Central memory CD4-positive, alpha-beta T cell (primary cell): ENCODE data around the gene RAD23B.
A peak's percentile ranks its signal among the peaks of the same experiment; 100 is the strongest.

Experiments used
- DNase-seq: peaks from one replicate; pipeline ENCODE4 v3.0.0; 2022

The RAD23B gene

DNA sequence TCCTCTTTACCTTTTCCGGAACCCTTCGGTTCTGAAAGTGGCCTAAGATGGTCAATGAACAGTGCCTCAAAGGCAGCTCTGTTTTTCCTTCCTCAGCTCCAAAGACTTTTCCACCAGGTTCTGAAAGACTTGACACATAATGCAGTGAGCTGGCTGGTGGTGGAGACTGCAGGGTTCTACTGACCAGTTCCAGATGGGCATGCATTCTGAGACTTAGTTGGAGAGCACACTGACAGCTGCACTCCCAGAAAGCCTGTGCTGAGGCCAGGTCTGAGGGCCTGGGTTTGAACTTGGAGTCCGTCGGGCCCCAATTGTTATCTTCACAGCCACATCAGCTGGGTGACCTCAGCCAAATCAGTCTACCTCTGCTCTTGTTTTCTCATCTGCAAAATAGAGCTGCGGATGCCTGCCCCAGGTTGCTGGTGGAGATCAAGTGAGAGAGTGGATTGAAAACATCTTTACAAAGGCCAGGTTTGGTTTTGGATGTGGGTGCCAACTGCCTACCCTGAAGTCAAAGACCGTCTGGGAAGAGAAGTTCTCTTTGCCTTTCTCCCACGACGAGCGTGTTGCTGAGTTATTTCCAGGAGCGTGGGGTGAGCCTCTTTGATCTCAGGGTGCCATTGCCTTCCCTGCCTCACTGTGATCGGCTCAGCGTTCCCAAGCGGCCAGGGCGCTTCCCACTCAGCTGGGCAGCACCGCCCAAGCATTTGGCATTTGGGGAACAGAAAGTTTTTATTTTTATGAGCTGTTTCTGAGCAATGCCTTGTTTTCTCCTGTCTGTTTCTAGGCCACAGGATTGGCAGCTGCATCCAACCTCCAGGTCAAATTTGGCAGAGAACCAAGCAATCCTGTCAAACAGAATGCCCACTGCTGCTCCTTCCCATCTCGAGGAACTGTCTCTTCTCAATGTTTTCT is 54.9 kb downstream of the RAD23B start:
- no peak for DNase-seq

GRCh38 chr9:107338911-107339659 is 56.0 kb downstream of the RAD23B start:
- no peak for DNase-seq

- peak; percentile 63 for DNase-seq
Observed at GRCh38 chr9:107340920-107341632, 58.0 kb downstream of the RAD23B start.

DNA sequence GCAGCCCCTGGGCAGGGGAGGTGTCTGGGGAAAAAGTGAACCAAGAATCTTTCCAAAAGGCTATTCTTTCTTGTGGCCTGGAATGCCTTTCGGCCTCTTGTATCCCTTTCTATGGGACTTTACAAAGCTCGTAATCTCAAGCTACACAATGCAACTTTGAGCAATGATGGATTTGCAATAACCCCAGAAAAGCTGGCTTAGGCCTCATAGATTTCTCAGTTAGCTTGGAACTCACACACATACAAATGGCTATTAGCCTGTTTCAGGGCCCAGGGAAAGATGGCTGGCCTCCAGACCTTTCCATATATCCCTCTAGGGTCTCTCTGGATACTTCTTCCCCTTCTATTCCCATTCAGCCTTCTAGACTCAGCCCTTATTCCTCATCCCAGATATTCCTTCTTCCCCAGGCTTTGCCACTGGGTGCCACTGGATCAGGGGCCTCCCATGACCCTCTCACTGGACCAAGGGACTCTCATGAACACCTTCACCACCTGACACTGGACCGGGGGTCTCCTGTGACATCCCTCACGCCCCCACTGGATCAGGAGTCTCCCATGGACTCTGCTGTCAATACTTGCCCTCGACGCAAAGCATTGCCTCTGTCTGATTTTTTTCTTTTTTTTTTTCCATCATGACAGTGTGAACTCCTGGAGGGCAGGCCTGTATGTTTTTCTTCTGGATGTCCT is 59.5 kb downstream of the RAD23B start:
- no peak for DNase-seq

GRCh38 chr9:107345327-107345726 is 62.2 kb downstream of the RAD23B start:
- no peak for DNase-seq

DNA sequence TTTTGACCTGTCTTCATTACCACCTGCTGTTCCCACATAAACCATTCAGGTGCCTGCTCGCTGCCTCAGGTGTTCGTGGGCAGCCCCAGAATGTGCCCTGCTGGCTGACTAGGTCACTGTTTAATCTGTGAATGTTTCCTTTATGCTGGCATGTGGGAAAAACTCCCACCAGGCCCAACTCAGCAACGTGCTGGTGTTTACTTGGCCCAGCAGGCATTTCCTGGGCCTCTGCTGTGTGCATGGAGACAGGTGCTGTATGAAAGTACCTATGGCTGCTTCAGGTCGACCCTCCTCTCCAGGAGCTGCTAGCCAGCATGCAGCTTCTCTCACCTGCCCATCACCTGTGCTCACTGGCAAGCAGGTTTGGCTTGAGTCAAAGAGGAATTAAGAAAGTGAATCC is 65.8 kb downstream of the RAD23B start:
- no peak for DNase-seq

DNA sequence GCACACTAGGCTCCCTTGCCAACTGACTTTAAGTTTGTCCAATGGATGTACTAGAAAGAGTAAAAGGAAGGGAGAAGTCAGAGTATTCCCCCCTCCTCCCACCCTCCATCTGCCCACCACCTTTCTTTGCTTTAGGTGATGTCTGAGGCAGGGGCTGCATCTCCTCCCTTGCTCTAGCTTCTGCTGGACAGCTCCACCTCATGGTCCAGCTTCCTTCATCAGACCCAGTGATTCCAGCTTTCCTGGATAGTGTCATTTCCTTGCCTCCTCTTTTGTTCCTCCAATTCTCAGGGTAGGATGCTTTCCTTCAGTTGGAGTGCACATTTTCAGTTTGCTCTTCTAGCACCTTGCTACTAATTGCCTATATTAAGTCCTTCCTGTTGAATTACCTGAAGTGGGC is 67.4 kb downstream of the RAD23B start:
- DNase-seq = no peak

DNA sequence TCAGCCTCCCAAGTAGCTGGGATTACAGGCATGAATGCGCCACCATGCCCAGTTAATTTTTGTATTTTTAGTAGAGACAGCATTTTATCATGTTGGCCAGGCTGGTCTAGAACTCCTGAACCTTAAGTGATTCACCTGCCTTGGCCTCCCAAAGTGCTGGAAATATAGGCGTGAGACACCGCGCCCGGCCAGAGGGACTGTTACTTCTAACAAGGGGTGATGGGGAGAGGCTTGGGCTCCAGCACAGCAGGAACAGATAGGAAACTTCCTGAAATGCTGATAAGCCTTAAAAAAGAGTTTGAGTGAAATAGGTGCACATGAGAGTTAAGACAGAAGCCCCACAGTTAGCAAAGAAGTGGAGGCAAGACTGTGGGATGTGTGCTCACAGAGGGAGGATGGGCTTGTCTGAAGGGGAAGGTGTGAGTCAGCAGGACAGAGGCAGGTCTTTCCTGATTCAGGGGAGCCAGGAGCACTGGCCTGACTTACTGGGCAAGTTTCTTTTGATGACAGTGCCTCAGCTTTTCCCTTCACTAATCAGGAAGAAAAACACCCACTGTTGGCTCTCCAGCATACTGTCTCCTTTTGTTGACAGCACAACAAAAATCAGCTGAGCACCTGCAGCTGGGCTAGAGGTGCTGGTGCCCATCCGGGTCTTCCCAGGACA is 68.4 kb downstream of the RAD23B start:
- no peak for DNase-seq

GRCh38 chr9:107355394-107355793 is 72.3 kb downstream of the RAD23B start:
- no peak for DNase-seq

- no peak for DNase-seq
Observed at GRCh38 chr9:107358986-107359385, 75.9 kb downstream of the RAD23B start.

DNA sequence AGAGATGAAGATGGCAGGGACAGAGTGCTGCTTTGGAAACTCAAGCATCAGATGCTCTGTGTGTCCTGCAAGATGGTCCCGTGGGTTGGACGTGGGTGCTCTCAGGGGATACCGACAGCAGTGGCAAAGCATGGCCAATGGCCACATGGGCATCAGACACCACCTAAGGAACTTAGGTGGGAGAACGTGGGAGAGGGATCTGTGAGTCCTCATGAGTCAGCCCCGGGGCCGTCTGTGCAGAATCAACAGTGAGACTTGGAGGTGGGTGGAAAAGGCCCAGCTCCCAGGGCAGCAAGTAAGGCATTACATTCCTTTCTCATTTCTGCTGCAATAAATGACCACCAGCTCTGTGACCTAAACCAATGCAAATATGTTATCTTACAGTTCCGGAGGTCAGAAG is 77.0 kb downstream of the RAD23B start:
- DNase-seq = no peak

DNA sequence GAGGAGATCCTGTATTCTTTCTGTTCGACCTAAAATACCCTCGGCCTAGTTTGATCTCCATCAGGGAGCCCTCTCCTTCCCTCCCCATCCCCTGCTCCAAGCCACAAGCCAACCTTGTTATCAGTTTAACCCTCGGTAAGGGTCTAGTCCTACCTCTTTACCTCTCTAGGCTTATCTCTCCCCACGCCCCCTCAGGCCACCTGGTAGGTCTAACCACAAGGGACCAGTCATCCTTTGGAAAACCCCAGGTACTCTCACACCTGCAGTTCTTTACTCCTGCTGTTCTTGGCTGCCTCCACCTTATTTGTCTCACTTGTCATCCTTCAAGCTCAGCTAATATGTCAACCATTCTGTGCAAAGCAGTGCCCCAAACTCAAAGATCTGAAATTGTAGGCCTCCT is 78.7 kb downstream of the RAD23B start:
- DNase-seq = no peak

- no peak for DNase-seq
Observed at GRCh38 chr9:107363516-107364152, 80.6 kb downstream of the RAD23B start.

DNA sequence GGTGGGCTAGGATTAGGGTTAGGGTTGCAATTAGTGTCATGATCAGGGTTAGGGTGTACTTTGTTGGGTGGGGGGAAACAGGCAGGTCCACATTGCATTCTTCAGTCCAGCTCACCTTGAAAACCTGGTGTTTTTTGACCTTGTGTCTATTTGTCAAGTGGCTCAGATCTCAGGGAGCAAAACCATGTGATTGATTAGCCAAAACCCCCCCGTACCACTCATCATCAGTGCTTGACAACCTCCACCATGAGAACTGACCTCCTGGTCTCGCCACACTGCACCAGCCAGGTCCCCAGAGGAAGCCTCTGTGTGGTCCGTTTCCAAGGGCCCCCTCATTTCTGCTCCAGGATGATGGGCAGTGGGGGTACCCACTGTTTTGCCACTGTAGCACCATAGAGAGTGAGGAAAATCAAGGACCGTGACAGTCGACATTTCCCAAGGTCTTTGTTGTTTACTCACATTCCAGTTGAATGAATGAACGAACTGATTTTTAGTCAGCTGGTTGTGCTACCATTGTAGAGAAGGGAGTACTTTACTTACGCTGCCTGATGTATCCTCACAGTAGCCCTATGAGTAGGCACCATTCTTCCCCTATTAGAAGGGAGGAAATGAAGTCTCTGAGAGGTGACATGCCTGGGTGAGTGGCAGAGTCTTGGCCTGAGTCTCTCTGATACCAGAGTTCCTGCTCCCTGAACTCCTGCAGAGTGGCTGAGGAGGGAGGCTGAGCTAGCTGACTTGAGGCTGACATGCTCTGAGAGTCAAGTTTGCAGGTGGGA is 84.8 kb downstream of the RAD23B start:
- no peak for DNase-seq

DNA sequence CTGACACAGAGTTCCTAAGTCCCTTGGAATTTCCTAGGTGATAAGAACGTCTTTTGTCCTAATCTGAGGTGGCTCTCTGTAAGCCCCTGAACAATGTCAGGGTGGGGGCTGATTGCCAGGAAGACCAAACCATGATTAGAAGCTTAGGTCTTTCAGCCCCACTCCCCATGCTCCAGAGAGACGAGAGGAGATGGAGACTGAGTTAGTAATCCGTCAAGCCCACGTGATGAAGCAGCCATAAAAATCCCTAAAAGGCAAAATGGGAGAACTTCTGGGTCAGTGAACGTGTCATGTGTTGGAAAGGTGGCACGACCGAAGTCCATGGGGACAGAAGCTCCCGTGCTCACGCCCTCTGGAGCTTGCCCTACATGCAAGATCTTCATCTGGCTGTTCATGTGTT is 85.6 kb downstream of the RAD23B start:
- no peak for DNase-seq

GRCh38 chr9:107373809-107374208 is 90.7 kb downstream of the RAD23B start:
- DNase-seq = no peak

DNA sequence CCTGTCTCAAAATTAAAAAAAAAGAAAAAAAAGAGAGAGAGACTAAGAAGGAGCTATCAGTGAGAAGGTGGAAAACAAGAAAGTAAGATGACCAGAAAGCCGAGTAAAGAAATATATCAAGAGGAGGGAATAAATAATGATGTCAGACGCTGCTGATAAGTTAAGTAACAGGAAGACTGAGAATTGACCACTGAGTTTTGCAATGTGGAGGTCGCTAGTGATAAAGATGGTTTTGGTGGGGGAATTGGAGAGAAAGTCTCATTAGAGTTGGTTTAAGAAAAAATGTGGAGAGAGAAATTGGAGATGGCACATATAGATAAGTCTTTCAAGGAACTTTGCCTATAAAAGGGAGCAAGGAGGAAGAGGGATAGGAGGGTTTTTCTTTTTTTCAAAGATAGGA is 91.9 kb downstream of the RAD23B start:
- DNase-seq = no peak

- no peak for DNase-seq
Observed at GRCh38 chr9:107375651-107376369, 92.7 kb downstream of the RAD23B start.

DNA sequence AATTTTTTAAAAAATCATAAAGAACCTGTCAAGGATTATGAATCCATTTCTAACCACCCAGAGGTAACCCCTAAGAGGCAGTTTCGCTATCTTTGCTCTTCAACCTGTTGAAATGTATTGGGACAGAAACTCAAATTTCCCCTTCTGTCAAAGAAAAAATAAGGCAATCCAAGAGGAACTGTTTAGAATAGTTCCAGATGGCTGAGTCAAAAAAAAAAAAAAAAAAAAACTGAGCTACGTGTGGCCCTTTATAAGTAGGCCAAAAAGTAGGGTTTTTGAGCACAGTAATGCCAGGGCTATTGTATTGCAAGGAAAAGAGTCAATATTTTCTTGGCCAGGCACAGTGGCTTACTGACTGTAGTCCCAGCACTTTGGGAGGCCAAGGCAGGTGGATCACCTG is 94.9 kb downstream of the RAD23B start:
- no peak for DNase-seq
